Mesenchymal stem cell (in vitro differentiated cells and primary cell): ENCODE results near the gene TECR.
A peak's percentile ranks its signal among the peaks of the same experiment; 100 is the strongest.

Experiments used
- DNase-seq: peaks from one replicate; pipeline ENCODE4 v3.0.0-alpha.2; 2013
- H2AFZ ChIP-seq: one replicate; pipeline ENCODE4 v1.6.1; 2013; ENCODE audit warnings: low read depth, mild to moderate bottlenecking, control low read depth, inconsistent platforms, low read length, moderate library complexity
- H2AK5ac ChIP-seq: 2 replicates; pipeline ENCODE4 v1.6.1; 2013; ENCODE audit warnings: low read length, moderate library complexity, mild to moderate bottlenecking, inconsistent platforms; ENCODE audit not compliant: severe bottlenecking
- H2BK120ac ChIP-seq: one replicate; pipeline ENCODE4 v1.6.1; 2013; ENCODE audit warnings: low read depth, mild to moderate bottlenecking, inconsistent platforms, low read length, moderate library complexity
- H2BK12ac ChIP-seq, 2 experiments: one replicate each; pipeline ENCODE4 v1.6.1; 2013; ENCODE audit warnings: inconsistent platforms in 2 of 2, low read length in 2 of 2, mild to moderate bottlenecking in 2 of 2, moderate library complexity in 2 of 2, control low read depth in 1 of 2
- H2BK15ac ChIP-seq: one replicate; pipeline ENCODE4 v1.6.1; 2013; ENCODE audit warnings: mild to moderate bottlenecking, low read depth, inconsistent platforms; ENCODE audit not compliant: poor library complexity, severe bottlenecking
- H2BK5ac ChIP-seq: 2 replicates; pipeline ENCODE4 v1.6.1; 2013; ENCODE audit warnings: low read depth, mild to moderate bottlenecking, low read length, control low read depth, inconsistent platforms; ENCODE audit not compliant: poor library complexity, severe bottlenecking
- H3K14ac ChIP-seq, 2 experiments: one replicate each; pipeline ENCODE4 v1.6.1; 2013; ENCODE audit warnings: inconsistent platforms in 2 of 2, low read length in 2 of 2, control low read depth in 1 of 2, mild to moderate bottlenecking in 1 of 2, moderate library complexity in 1 of 2
- H3K18ac ChIP-seq, 2 experiments: one replicate each; pipeline ENCODE4 v1.6.1; 2013; ENCODE audit warnings: inconsistent platforms in 2 of 2, low read length in 2 of 2, control low read depth in 1 of 2, low read depth in 1 of 2, mild to moderate bottlenecking in 1 of 2
- H3K23ac ChIP-seq, 2 experiments: one replicate each; pipeline ENCODE4 v1.6.1; 2013; ENCODE audit warnings: inconsistent platforms in 2 of 2, low read length in 2 of 2, mild to moderate bottlenecking in 2 of 2, moderate library complexity in 2 of 2, control low read depth in 1 of 2
- H3K27ac ChIP-seq: 2 replicates; pipeline ENCODE4 v1.5.1; 2013; ENCODE audit warnings: mild to moderate bottlenecking, moderate library complexity, low read length, control low read depth, inconsistent platforms; ENCODE audit not compliant: poor library complexity, severe bottlenecking
- H3K27me3 ChIP-seq, 2 experiments: 2 replicates each; pipeline versions ENCODE4 v1.6.1 to v1.7.0; 2013; ENCODE audit warnings: low read length in 2 of 2, mild to moderate bottlenecking in 2 of 2, moderate library complexity in 2 of 2, control low read depth in 1 of 2, inconsistent platforms in 1 of 2; ENCODE audit not compliant: control insufficient read depth in 1 of 2, insufficient read depth in 1 of 2
- H3K36me3 ChIP-seq, 2 experiments: 2 replicates each; pipeline versions ENCODE4 v1.6.1 to v1.7.0; 2013; ENCODE audit warnings: low read length in 2 of 2, control low read depth in 1 of 2, inconsistent platforms in 1 of 2, low read depth in 1 of 2, mild to moderate bottlenecking in 1 of 2; ENCODE audit not compliant: insufficient read depth in 2 of 2, control insufficient read depth in 1 of 2
- H3K4ac ChIP-seq, 2 experiments: one replicate each; pipeline ENCODE4 v1.6.1; 2013; ENCODE audit warnings: inconsistent platforms in 2 of 2, low read length in 2 of 2, mild to moderate bottlenecking in 2 of 2, moderate library complexity in 2 of 2, control low read depth in 1 of 2, low read depth in 1 of 2
- H3K4me1 ChIP-seq: 2 replicates; pipeline ENCODE4 v1.6.1; 2013; ENCODE audit warnings: low read depth, low read length, control low read depth; ENCODE audit not compliant: control insufficient read depth, insufficient read depth
- H3K4me2 ChIP-seq: 2 replicates; pipeline ENCODE4 v1.6.1; 2013; ENCODE audit warnings: low read length, mild to moderate bottlenecking, inconsistent platforms; ENCODE audit not compliant: poor library complexity, severe bottlenecking
- H3K4me3 ChIP-seq, 2 experiments: 2 replicates each; pipeline versions ENCODE4 v1.5.1 to v1.7.0; 2013; ENCODE audit warnings: low read length in 2 of 2, mild to moderate bottlenecking in 2 of 2, control low read depth in 1 of 2, low read depth in 1 of 2; ENCODE audit not compliant: insufficient read depth in 1 of 2
- H3K79me1 ChIP-seq: replicated peaks from 2 replicates; pipeline ENCODE4 v1.6.1; 2013; ENCODE audit warnings: mild to moderate bottlenecking, control low read depth, low read length, inconsistent platforms; ENCODE audit not compliant: poor library complexity, severe bottlenecking
- H3K9ac ChIP-seq: 2 replicates; pipeline ENCODE4 v1.7.0; 2013; ENCODE audit warnings: mild to moderate bottlenecking, low read length, moderate library complexity
- H3K9me3 ChIP-seq: 2 replicates; pipeline ENCODE4 v1.7.0; 2013; ENCODE audit warnings: mild to moderate bottlenecking, low read length; ENCODE audit not compliant: control insufficient read depth
- H4K8ac ChIP-seq: one replicate; pipeline ENCODE4 v1.6.1; 2013; ENCODE audit warnings: inconsistent platforms, mild to moderate bottlenecking, low read length, moderate library complexity
- H4K91ac ChIP-seq: one replicate; pipeline ENCODE4 v1.6.1; 2013; ENCODE audit warnings: mild to moderate bottlenecking, low read length, inconsistent platforms
- WGBS: methylation state at CpG from one replicate; pipeline ENCODE4 v1.1.7; 2013; ENCODE audit warnings: mixed read lengths; 5-methylcytosine and 5-hydroxymethylcytosine counted together

The TECR gene

DNA sequence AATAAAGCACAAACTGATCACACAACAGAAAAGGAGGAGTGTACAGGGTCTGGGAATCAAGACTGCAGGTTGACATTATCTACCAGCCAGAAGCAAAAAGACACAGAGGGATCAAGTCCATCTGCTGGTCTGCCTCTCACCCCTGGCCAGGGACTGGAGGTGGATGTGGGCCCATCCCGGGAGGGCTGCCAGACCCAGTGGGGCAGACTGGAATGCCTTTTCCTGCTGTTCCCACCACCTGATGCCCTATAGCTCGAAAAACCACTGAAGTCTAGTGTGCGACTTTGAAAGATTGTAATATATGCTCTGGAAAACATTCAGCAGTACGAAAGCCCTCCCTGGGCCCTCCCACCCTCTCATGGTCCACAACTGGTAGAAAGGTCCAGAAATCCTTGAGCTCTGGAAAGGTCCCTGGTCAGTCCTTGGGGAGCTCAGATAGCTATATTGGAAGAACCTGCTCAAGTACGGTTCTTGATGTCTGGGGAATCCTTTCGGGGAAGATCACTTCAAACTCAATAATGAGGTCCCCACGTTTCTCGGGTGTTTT is 13.8 kb upstream of the TECR start:
- 97% methylated on average over 5 of the region's 8 CpGs for WGBS
- H3K23ac ChIP-seq, result peak overlapping the region in 1 of 2 experiments; percentile 34
- no peak overlapping the region for H3K14ac ChIP-seq
- no peak overlapping the region for H2BK5ac ChIP-seq
- H3K4me2 ChIP-seq, result no peak overlapping the region
- H4K91ac ChIP-seq, result no peak overlapping the region
- no peak overlapping the region for H3K27ac ChIP-seq
- no peak overlapping the region for H2BK12ac ChIP-seq
- peaks cover 7% of the 10 kb centered on the region for H3K79me1 ChIP-seq
- peaks cover 35% of the 10 kb centered on the region for H3K4me1 ChIP-seq
- H2BK15ac ChIP-seq, result no peak overlapping the region
- H3K9ac ChIP-seq, result peak overlapping the region; percentile 98
- no peak overlapping the region for H2BK120ac ChIP-seq
- H3K27me3 ChIP-seq, result no peaks in the 10 kb centered on the region
- peaks cover 32 to 39% of the 10 kb centered on the region in 2 experiments for H3K36me3 ChIP-seq
- no peaks in the 10 kb centered on the region for H3K9me3 ChIP-seq
- H4K8ac ChIP-seq, result no peak overlapping the region
- no peak overlapping the region for H2AK5ac ChIP-seq
- H3K4ac ChIP-seq, result no peak overlapping the region
- peak overlapping the region in 1 of 2 experiments; percentile 99 for H3K4me3 ChIP-seq
- no peak overlapping the region for H2AFZ ChIP-seq
- no peak for DNase-seq
- H3K18ac ChIP-seq, result no peak overlapping the region

- Histone ChIP-seq H3K4me2 (peak overlapping the region; percentile 30), H3K9me3 (no peaks in the 10 kb centered on the region), H2BK120ac (no peak overlapping the region), H3K14ac (peak overlapping the region in 1 of 2 experiments; percentile 53), H3K36me3 (peaks cover 32 to 39% of the 10 kb centered on the region in 2 experiments), H2AK5ac (no peak overlapping the region), H2BK5ac (no peak overlapping the region), H3K9ac (peak overlapping the region; percentile 98), H3K27me3 (no peaks in the 10 kb centered on the region), H3K18ac (no peak overlapping the region), H3K27ac (no peak overlapping the region), H3K23ac (no peak overlapping the region), H3K4ac (no peak overlapping the region), H4K8ac (no peak overlapping the region), H2BK15ac (no peak overlapping the region), H3K79me1 (peaks cover 7% of the 10 kb centered on the region), H3K4me3 (peak overlapping the region in 1 of 2 experiments; percentile 99), H4K91ac (no peak overlapping the region), H2AFZ (no peak overlapping the region), H2BK12ac (no peak overlapping the region), H3K4me1 (peaks cover 32% of the 10 kb centered on the region)
- 91% methylated on average over 15 of the region's 15 CpGs for WGBS
- DNase-seq, result no peak
Observed at GRCh38 chr19:14516048-14516534, 13.3 kb upstream of the TECR start.

GRCh38 chr19:14516746-14517438 is 12.5 kb upstream of the TECR start:
- WGBS, result 56% methylated on average over 18 of the region's 22 CpGs

GRCh38 chr19:14517446-14517839 is 12.0 kb upstream of the TECR start:
- Histone ChIP-seq H3K79me1 (peaks cover 7% of the 10 kb centered on the region), H3K14ac (peak overlapping the region in 1 of 2 experiments; percentile 39), H3K4ac (peak overlapping the region in 1 of 2 experiments; percentile 85), H2BK15ac (peak overlapping the region; percentile 30), H4K8ac (no peak overlapping the region), H3K23ac (peak overlapping the region in 1 of 2 experiments; percentile 96), H3K4me2 (peak overlapping the region; percentile 83), H3K4me3 (peak overlapping the region; percentile 89 to 99), H3K9ac (peak overlapping the region; percentile 98), H3K4me1 (peaks cover 30% of the 10 kb centered on the region), H2BK5ac (peak overlapping the region; percentile 36), H3K36me3 (peaks cover 32 to 39% of the 10 kb centered on the region in 2 experiments), H3K27me3 (no peaks in the 10 kb centered on the region), H3K18ac (peak overlapping the region in 1 of 2 experiments; percentile 91), H4K91ac (no peak overlapping the region), H2AFZ (no peak overlapping the region), H3K27ac (peak overlapping the region; percentile 31), H2BK12ac (peak overlapping the region in 1 of 2 experiments; percentile 67), H3K9me3 (no peaks in the 10 kb centered on the region), H2BK120ac (no peak overlapping the region), H2AK5ac (no peak overlapping the region)
- WGBS, result under 1% methylated on average over 25 of the region's 32 CpGs
- no peak for DNase-seq

More at GRCh38 chr19:14516746-14517438, 12.5 kb upstream of the TECR start:
- Histone ChIP-seq H3K23ac (peak overlapping the region in 1 of 2 experiments; percentile 75), H2BK5ac (no peak overlapping the region), H4K91ac (no peak overlapping the region), H2AFZ (no peak overlapping the region), H2BK15ac (no peak overlapping the region), H3K9ac (peak overlapping the region; percentile 98), H2BK12ac (peak overlapping the region in 1 of 2 experiments; percentile 7), H3K9me3 (no peaks in the 10 kb centered on the region), H3K4me3 (peak overlapping the region; percentile 89 to 99), H3K79me1 (peaks cover 7% of the 10 kb centered on the region), H3K4me1 (peaks cover 30% of the 10 kb centered on the region), H2BK120ac (no peak overlapping the region), H2AK5ac (no peak overlapping the region), H3K4ac (no peak overlapping the region), H3K27me3 (no peaks in the 10 kb centered on the region), H3K36me3 (peaks cover 32 to 39% of the 10 kb centered on the region in 2 experiments), H4K8ac (no peak overlapping the region), H3K14ac (peak overlapping the region in 1 of 2 experiments; percentile 71), H3K18ac (peak overlapping the region in 1 of 2 experiments; percentile 37), H3K4me2 (peak overlapping the region; percentile 83), H3K27ac (peak overlapping the region; percentile 31)
- DNase-seq, result no peak
